ENCODE data around the gene ADAMTS1.

The ADAMTS1 gene

DNA sequence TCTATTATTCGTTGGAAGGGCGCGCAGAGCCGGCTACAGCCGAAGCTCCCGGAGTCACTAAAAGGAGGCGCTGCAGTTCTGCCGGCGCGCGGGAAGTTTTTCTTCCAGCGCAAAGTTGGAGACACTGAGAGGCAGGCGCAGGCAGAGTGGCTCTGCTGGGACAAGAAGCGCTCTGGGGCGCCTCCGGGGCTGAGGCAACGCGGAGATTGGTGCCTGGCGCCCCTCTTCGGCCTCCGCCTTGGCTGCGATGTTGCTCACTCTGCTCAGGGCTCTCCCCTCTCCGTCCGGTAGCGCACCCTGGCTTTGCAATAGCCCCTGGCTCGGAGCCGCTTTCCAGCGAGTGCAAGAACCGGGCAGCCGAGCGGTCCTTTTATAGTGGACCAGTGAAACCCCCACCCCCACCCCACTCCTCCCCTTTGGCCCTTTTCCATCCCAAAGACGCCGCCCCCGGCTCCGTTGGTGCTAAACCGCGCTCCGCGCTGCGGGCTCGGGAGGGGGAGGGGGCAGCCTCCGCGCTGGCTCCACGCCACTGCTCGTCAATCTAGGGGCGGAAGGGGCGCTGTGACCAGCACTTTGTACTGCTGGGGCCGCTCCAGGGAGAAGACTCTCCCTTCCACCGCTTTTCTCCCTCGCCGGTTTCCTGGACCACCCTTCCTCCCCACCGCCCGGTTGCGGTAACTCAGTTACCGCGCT lies at the start of gene ADAMTS1:
Gene ADAMTS1 (minus strand): TSS at position 344 of the 693 bp plus-strand sequence. CDS start 455 bp downstream, outside the sequence.
- DNase-seq (ENCODE audit: low read depth), result peak; percentile 66
- TF ChIP-seq, protein P1, sequence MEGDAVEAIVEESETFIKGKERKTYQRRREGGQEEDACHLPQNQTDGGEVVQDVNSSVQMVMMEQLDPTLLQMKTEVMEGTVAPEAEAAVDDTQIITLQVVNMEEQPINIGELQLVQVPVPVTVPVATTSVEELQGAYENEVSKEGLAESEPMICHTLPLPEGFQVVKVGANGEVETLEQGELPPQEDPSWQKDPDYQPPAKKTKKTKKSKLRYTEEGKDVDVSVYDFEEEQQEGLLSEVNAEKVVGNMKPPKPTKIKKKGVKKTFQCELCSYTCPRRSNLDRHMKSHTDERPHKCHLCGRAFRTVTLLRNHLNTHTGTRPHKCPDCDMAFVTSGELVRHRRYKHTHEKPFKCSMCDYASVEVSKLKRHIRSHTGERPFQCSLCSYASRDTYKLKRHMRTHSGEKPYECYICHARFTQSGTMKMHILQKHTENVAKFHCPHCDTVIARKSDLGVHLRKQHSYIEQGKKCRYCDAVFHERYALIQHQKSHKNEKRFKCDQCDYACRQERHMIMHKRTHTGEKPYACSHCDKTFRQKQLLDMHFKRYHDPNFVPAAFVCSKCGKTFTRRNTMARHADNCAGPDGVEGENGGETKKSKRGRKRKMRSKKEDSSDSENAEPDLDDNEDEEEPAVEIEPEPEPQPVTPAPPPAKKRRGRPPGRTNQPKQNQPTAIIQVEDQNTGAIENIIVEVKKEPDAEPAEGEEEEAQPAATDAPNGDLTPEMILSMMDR (IDR thresholded peaks at IDR 0.05; ENCODE audit: insufficient read depth, low read depth, low read length, missing control alignments), result peak; percentile 1
- peak within 1 kb of the TSS; percentile 62 for H3K4me3 ChIP-seq (ENCODE audit: low read length)

DNA sequence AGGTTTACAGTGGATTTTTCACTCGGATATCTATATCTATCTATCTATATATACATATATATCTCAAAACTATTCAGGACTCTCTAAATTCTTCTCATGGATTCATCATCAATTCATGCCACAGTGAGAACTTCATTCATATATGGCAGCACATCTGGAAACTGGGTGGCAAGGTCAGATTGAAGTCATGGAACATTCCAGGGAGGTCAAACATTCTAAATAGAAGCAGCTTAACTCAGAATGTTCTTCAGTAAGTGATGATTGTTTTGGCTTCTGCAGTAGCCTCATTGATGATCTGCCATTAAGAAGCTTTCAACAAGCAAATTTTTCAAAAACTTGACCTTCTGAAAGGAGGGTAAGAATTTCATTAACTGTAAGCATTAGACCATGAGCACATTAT lies 46.9 kb upstream of the ADAMTS1 start:
- no peak for DNase-seq (ENCODE audit: low read depth)
- H3K4me3 ChIP-seq (ENCODE audit: low read length), result no peak overlapping the region
- TF ChIP-seq, protein P1 (IDR thresholded peaks at IDR 0.05; ENCODE audit: insufficient read depth, low read depth, low read length, missing control alignments), result no peak

DNA sequence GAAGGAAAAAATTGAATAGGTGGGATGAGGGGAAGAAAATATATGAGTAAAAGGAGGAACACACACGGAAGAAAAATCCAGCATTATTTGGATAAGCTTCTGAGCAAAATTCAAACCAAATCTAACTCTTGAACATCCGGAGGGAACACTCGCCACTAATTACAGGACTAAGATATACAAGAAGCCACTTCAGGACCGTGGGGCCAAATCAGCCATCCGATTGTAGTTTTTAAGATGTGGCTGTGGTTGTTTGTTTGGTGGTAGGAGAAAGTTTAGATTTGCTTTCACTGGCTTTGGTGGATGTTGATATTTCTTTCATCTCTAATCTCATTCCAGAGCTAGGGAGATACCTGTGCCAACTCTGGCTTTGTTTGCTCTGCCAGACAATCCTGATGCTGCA lies 43.7 kb upstream of the ADAMTS1 start:
- H3K4me3 ChIP-seq (ENCODE audit: low read length), result no peak overlapping the region
- TF ChIP-seq, protein P1 (IDR thresholded peaks at IDR 0.05; ENCODE audit: insufficient read depth, low read depth, low read length, missing control alignments), result no peak
- no peak for DNase-seq (ENCODE audit: low read depth)

DNA sequence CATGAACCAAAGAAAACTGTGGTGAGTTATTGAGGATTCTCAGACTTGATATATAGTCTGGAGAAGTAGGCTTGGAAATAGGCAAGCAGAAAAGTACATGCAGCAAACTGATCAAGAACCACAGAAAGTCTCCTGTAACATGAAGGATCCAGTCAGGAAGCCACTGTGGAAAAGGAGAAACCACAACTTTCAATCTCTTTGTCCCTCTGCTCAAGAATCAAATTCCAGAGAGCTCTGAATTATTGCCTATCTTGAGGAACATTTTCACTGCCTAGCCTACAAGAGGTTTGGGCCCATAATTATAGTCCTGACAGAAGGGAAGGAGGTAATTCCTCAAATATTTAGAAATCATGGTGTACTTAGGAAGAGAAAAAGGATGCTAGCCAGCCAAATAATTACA lies 43.0 kb upstream of the ADAMTS1 start:
- DNase-seq (ENCODE audit: low read depth), result no peak
- H3K4me3 ChIP-seq (ENCODE audit: low read length), result no peak overlapping the region
- TF ChIP-seq, protein P1 (IDR thresholded peaks at IDR 0.05; ENCODE audit: insufficient read depth, low read depth, low read length, missing control alignments), result no peak

DNA sequence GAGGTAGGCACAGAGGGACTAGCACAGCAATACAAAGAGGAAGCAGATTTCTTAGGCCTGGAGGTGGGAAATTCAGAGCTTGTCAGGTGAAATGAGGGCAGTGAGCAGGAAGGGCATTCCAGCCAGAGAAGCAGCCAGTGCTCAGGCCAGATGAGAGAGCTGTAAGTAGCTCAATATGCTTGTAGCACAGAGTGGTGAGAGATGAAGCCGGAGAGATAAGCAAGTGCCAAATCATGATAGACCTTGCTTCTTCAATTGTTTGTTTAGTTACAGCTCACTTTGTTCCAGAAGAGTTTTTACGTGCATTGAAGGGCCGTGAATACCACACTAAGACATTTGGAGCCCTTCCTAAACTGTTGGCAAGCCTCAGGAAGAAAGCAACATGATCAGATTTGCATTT lies 42.0 kb upstream of the ADAMTS1 start:
- TF ChIP-seq, protein P1 (IDR thresholded peaks at IDR 0.05; ENCODE audit: insufficient read depth, low read depth, low read length, missing control alignments), result no peak
- DNase-seq (ENCODE audit: low read depth), result no peak
- H3K4me3 ChIP-seq (ENCODE audit: low read length), result no peak overlapping the region

DNA sequence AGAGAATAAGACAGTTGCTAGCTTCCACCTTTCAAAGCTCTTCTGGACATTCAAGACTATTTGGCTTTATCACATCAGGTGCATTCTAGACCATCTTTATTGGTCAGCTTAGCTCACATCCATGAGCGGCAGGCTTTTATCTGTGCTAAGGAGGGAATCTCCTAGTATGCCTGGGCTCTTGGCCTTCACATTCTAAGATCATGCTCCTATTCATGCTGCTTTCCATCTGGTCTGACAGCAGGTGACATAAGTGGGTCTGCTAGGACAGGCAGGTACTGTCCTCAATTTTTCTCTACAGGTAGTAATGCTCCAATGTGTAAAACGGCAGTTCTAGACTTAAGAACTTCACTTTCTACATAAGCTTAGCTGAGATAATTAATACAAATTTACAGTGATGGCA lies 39.2 kb upstream of the ADAMTS1 start:
- TF ChIP-seq, protein P1 (IDR thresholded peaks at IDR 0.05; ENCODE audit: insufficient read depth, low read depth, low read length, missing control alignments), result no peak
- DNase-seq (ENCODE audit: low read depth), result no peak
- H3K4me3 ChIP-seq (ENCODE audit: low read length), result no peak overlapping the region

DNA sequence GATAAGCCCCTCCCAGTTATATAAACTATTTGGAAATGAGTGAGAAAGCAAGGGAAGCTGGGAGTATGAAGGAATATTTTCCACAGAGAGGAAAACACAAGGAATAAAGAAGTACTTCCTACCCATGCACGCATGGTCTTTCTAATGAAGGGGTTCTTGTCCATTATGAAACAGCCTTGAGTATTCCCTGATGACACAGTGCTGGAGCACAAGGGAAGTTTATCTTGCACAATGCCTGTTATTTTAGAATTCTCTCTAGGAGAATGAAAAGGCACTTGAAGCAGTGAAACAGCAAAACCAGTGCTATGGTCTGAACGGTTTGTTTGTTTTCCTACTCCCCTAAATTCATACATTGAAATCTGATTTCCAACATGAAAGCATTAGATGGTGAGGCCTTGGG lies 38.6 kb upstream of the ADAMTS1 start:
- H3K4me3 ChIP-seq (ENCODE audit: low read length), result no peak overlapping the region
- TF ChIP-seq, protein P1 (IDR thresholded peaks at IDR 0.05; ENCODE audit: insufficient read depth, low read depth, low read length, missing control alignments), result no peak
- no peak for DNase-seq (ENCODE audit: low read depth)
